ENCODE measurements around the gene ZNF423.

ZNF423 gene

GRCh38 chr16:49618955-49619354 lies 237.0 kb downstream of the ZNF423 start:
- DNase-seq, result no peak

- no peak for DNase-seq
Measured at GRCh38 chr16:49617710-49618330, 238.1 kb downstream of the ZNF423 start.

DNA sequence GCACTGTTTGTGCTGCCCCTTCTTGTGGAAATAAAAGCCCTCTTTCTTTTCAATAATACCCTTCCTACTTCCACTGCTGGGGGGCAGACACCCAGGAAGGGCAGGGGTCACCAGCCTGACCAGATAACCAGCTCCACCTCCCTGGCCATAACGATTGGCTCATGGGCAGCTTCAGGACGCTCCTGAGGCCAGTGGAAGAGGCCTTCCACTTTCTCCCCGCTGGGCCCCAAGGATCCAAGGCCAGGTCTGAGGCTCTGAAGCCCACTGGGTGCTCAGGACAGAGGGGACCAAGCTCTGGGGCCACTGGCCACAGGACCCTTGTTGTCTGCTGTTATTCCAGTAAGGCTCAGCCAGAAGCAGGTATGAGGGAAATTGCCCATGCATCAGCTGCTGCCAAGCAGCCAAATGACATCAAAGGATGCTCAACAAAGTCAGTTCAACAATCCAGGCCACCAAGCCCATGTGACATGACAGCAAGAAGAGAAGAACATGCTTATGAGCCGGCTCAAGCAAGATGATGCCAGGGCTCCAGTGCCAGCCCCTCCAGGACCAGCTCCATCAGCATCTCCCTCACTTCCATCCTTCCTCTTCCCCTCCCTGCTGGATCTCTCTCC lies 238.8 kb downstream of the ZNF423 start:
- DNase-seq, result no peak

- DNase-seq, result no peak
Measured at GRCh38 chr16:49615576-49615975, 240.3 kb downstream of the ZNF423 start.

DNA sequence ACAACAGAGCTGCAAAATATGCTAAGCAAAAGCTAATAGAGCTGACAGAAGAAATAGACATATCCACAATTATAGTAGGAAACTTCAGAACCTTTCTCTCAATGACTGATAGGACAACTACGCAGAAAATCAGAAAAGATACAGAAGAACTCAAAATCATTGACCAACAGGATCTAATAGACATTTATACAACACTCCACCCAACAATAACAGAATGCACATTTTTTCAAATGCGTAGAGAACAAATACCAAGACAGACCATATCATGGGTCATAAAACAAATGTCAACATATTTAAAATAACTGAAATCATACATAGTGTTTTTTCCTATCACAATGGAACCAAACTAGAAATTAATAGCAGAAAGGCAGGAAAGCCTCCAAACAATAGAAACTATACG lies 244.9 kb downstream of the ZNF423 start:
- no peak for DNase-seq

- DNase-seq, result no peak
Measured at GRCh38 chr16:49608779-49609178, 247.1 kb downstream of the ZNF423 start.

- DNase-seq, result no peak
Measured at GRCh38 chr16:49608098-49608497, 247.8 kb downstream of the ZNF423 start.

- no peak for DNase-seq
Measured at GRCh38 chr16:49605536-49606254, 250.2 kb downstream of the ZNF423 start.

- no peak for DNase-seq
Measured at GRCh38 chr16:49604602-49605001, 251.3 kb downstream of the ZNF423 start.

- DNase-seq, result no peak
Measured at GRCh38 chr16:49603956-49604355, 252.0 kb downstream of the ZNF423 start.

GRCh38 chr16:49602976-49603310 lies 253.0 kb downstream of the ZNF423 start:
- no peak for DNase-seq

GRCh38 chr16:49602201-49602975 lies 253.5 kb downstream of the ZNF423 start:
- no peak for DNase-seq

DNA sequence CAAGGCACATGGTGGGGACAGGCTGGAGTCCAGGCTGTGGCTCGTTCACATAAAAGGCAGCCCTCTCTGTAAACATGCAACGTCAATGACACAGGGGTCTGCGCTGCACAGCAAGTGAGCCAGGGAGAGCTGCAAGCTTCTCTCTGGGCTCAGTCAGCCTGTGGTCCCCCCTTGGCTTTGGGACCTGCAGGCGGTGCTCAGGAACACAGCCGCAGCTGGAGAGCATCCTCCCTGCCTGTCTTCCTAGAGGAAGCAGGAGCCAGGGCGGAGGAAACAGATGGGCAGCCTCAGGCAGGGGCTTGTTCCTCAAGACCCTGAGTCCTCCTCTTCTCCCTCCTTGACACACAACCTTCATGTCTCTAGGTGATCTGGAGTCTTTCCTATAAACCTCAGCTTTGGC lies 254.3 kb downstream of the ZNF423 start:
- no peak for DNase-seq

GRCh38 chr16:49600976-49601375 lies 254.9 kb downstream of the ZNF423 start:
- DNase-seq, result no peak

DNA sequence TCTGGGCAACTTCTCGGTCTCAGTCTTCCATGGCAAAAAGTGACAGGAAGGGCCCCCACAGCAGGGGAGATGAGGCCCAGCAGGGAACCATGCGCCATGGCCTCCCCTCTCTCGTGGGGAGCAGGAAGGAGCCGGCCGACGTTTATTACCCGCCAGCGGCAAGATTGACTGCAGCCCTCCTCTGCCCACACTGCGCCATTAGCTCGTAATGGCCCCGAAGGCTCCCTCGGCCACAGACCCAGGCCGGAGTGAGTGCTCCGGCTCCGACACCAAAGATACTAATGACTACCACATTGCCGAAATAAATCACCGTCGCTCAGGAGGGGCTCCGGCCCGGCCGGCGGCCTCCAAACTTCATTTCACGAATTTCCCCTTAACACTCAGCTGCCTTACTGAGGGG lies 255.4 kb downstream of the ZNF423 start:
- DNase-seq, result no peak

GRCh38 chr16:49599704-49600103 lies 256.2 kb downstream of the ZNF423 start:
- no peak for DNase-seq

DNA sequence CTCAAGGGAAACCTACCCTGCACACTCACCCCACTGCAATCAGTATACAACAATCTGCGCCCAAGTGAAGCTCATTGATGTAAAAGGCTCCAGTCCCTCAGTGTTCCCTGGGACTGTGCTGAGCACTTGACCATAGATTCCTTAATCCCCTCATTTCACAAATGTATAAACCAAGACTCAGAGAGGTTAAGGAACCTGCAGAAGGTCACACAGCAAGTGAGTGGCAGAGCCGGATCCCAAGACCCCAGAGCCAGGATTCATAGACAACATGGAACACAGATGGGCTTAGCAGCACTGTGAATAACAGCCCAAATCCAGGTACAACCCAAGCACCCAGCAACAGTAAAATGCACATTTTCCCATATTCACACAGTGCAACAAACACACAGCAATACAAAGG lies 256.6 kb downstream of the ZNF423 start:
- DNase-seq, result no peak

DNA sequence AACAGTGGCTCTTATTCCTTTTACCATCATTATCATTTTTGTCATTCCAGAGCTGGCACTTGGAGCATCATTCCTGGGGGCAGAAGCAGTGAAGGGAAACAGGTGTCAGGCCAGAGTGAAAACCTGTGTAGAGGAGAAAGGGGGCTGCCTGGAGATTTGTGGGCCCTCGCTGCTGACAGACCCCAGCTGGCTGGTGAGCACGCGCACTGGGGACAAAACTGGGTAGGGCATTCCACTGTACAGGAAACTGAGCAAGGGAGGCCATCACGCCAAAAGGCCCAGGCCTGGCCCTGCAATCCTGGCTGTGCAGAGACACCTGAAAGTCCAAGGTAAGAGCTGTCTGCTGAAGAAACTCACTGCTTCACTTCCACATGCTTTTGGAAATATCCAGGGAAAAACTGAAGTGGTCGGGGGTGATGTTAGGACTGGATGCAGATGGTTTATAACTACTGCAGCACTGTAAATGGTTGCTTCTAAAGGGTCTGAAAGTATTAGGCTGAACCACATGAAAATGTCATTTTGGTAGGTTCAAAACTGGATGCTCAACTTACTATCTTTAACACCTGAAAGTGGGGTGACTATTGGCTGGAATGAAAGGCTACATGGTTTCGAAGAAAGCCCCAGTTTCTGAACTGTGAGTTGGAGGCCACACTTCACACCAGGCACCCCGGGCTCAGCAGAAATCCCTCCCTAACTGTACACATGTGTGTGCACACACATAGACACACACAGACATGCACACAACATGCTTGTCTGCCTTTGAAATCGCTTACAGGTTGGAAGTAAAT lies 257.3 kb downstream of the ZNF423 start:
- no peak for DNase-seq

DNA sequence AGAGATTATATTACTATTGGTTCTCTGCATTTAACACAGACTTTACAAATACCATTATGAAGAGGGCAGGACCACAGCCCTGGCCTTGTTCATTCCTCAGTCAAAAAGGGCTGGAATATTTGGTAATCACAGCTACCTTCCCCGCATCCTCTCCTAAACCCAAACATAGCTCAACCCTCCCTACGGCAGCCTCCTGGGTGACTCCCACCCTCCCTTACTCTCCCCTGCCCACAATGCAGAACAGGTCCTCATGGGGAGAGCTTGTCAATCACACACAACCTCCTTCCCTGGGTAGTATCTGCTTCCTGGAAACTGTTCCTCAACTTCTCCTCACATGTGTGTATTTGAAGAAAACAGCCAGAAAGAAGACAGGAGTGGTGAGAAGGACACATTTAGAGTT lies 258.1 kb downstream of the ZNF423 start:
- no peak for DNase-seq

- no peak for DNase-seq
Measured at GRCh38 chr16:49596648-49597291, 259.1 kb downstream of the ZNF423 start.

- no peak for DNase-seq
Measured at GRCh38 chr16:49596068-49596467, 259.8 kb downstream of the ZNF423 start.
